Subcutaneous abdominal adipose tissue (tissue), 5 donors: ENCODE measurements around the gene PCBP3.

Source experiments
- H3K27ac ChIP-seq: one replicate; pipeline ENCODE4 v1.7.0; 2013; ENCODE audit warnings: low read depth, mild to moderate bottlenecking, inconsistent platforms, low read length, moderate library complexity
- H3K27me3 ChIP-seq, 5 donors: one replicate each; pipeline ENCODE4 v1.7.0; 2013; ENCODE audit warnings: low read length in 5 of 5, inconsistent platforms in 1 of 5; ENCODE audit not compliant: control insufficient read depth in 5 of 5, insufficient read depth in 4 of 5
- H3K36me3 ChIP-seq, 5 donors: one replicate each; pipeline ENCODE4 v1.7.0; 2013; ENCODE audit warnings: low read length in 5 of 5; ENCODE audit not compliant: control insufficient read depth in 5 of 5, insufficient read depth in 5 of 5
- H3K4me1 ChIP-seq, 5 donors: one replicate each; pipeline ENCODE4 v1.7.0; 2013; ENCODE audit warnings: low read length in 5 of 5, mild to moderate bottlenecking in 3 of 5, moderate library complexity in 1 of 5; ENCODE audit not compliant: control insufficient read depth in 5 of 5, insufficient read depth in 5 of 5
- H3K4me3 ChIP-seq, 5 donors: one replicate each; pipeline ENCODE4 v1.7.0; 2013; ENCODE audit warnings: low read length in 5 of 5, low read depth in 1 of 5
- H3K9ac ChIP-seq, 5 donors: one replicate each; pipeline ENCODE4 v1.7.0; 2013; ENCODE audit warnings: low read length in 5 of 5, mild to moderate bottlenecking in 4 of 5, moderate library complexity in 3 of 5
- H3K9me3 ChIP-seq, 5 donors: one replicate each; pipeline ENCODE4 v1.7.0; 2013; ENCODE audit warnings: low read length in 5 of 5; ENCODE audit not compliant: control insufficient read depth in 5 of 5
- donor health status: healthy.
- donor health status: healthy.
- donor health status: healthy.
- donor health status: healthy.
- donor health status: healthy.

PCBP3 gene

GRCh38 chr21:45836268-45836655 lies 192.7 kb downstream of the PCBP3 start:
- Histone ChIP-seq H3K9ac (no peak overlapping the region), H3K4me1 (peaks cover 0 to 27% (median 20%) of the 10 kb centered on the region in 5 donors), H3K27ac (no peak overlapping the region)

GRCh38 chr21:45836694-45837670 lies 193.5 kb downstream of the PCBP3 start:
- Histone ChIP-seq H3K36me3 (no peaks in the 10 kb centered on the region), H3K27me3 (no peaks in the 10 kb centered on the region), H3K4me1 (peaks cover 0 to 20% (median 13%) of the 10 kb centered on the region in 5 donors), H3K27ac (no peak overlapping the region), H3K9ac (no peak overlapping the region), H3K4me3 (no peak overlapping the region), H3K9me3 (peaks cover 3 to 16% (median 13%) of the 10 kb centered on the region in 5 donors)

More at GRCh38 chr21:45836268-45836655, 192.7 kb downstream of the PCBP3 start:
- Histone ChIP-seq H3K4me3 (no peak overlapping the region), H3K36me3 (no peaks in the 10 kb centered on the region), H3K27me3 (no peaks in the 10 kb centered on the region), H3K9me3 (peaks cover 3 to 10% (median 7%) of the 10 kb centered on the region in 5 donors)

- no peak overlapping the region for H3K27ac ChIP-seq
- H3K4me3 ChIP-seq: no peak overlapping the region
- H3K9me3 ChIP-seq: peaks cover 3 to 17% (median 14%) of the 10 kb centered on the region in 5 donors
- no peaks in the 10 kb centered on the region for H3K36me3 ChIP-seq
- H3K27me3 ChIP-seq: no peaks in the 10 kb centered on the region
- H3K9ac ChIP-seq: no peak overlapping the region
- peaks cover 0 to 13% (median 5%) of the 10 kb centered on the region in 5 donors for H3K4me1 ChIP-seq
Observed at GRCh38 chr21:45837936-45838335, 194.4 kb downstream of the PCBP3 start.

- Histone ChIP-seq H3K36me3 (no peaks in the 10 kb centered on the region), H3K9me3 (peaks cover 3 to 17% (median 14%) of the 10 kb centered on the region in 5 donors), H3K9ac (no peak overlapping the region), H3K27ac (no peak overlapping the region), H3K27me3 (no peaks in the 10 kb centered on the region), H3K4me3 (no peak overlapping the region), H3K4me1 (peaks cover 0 to 8% (median 0%) of the 10 kb centered on the region in 5 donors)
Observed at GRCh38 chr21:45838634-45839033, 195.1 kb downstream of the PCBP3 start.

GRCh38 chr21:45839274-45839673 lies 195.7 kb downstream of the PCBP3 start:
- no peak overlapping the region for H3K4me3 ChIP-seq
- H3K9me3 ChIP-seq: peaks cover 3 to 17% (median 14%) of the 10 kb centered on the region in 5 donors
- no peak overlapping the region for H3K9ac ChIP-seq
- H3K36me3 ChIP-seq: no peaks in the 10 kb centered on the region
- no peaks in the 10 kb centered on the region for H3K27me3 ChIP-seq
- H3K4me1 ChIP-seq: peaks cover 0 to 3% (median 0%) of the 10 kb centered on the region in 5 donors
- no peak overlapping the region for H3K27ac ChIP-seq

GRCh38 chr21:45841033-45841432 lies 197.5 kb downstream of the PCBP3 start:
- Histone ChIP-seq H3K9me3 (peaks cover 3 to 17% (median 14%) of the 10 kb centered on the region in 5 donors), H3K9ac (no peak overlapping the region)

GRCh38 chr21:45843426-45843825 lies 199.9 kb downstream of the PCBP3 start:
- Histone ChIP-seq H3K36me3 (no peaks in the 10 kb centered on the region), H3K9me3 (peaks cover 3 to 17% (median 14%) of the 10 kb centered on the region in 5 donors), H3K9ac (no peak overlapping the region), H3K4me3 (no peak overlapping the region), H3K27me3 (no peaks in the 10 kb centered on the region), H3K27ac (no peak overlapping the region), H3K4me1 (peaks cover 9 to 27% (median 15%) of the 10 kb centered on the region in 5 donors)

More at GRCh38 chr21:45841033-45841432, 197.5 kb downstream of the PCBP3 start:
- Histone ChIP-seq H3K4me3 (peak overlapping the region in 1 of 5 donors; percentile 12), H3K27me3 (no peaks in the 10 kb centered on the region), H3K36me3 (no peaks in the 10 kb centered on the region), H3K27ac (no peak overlapping the region), H3K4me1 (peaks cover 0 to 8% (median 2%) of the 10 kb centered on the region in 5 donors)

- Histone ChIP-seq H3K4me3 (no peak overlapping the region), H3K36me3 (no peaks in the 10 kb centered on the region), H3K4me1 (peaks cover 9 to 27% (median 15%) of the 10 kb centered on the region in 5 donors), H3K27me3 (no peaks in the 10 kb centered on the region), H3K9me3 (peaks cover 3 to 17% (median 14%) of the 10 kb centered on the region in 5 donors), H3K9ac (no peak overlapping the region), H3K27ac (no peak overlapping the region)
Observed at GRCh38 chr21:45844181-45844580, 200.7 kb downstream of the PCBP3 start.

GRCh38 chr21:45845063-45845769 lies 201.7 kb downstream of the PCBP3 start:
- Histone ChIP-seq H3K9me3 (peaks cover 3 to 17% (median 14%) of the 10 kb centered on the region in 5 donors), H3K4me1 (peaks cover 9 to 27% (median 15%) of the 10 kb centered on the region in 5 donors), H3K9ac (no peak overlapping the region), H3K27ac (no peak overlapping the region), H3K4me3 (no peak overlapping the region), H3K27me3 (no peaks in the 10 kb centered on the region), H3K36me3 (no peaks in the 10 kb centered on the region)

- Histone ChIP-seq H3K9me3 (peaks cover 3 to 13% (median 10%) of the 10 kb centered on the region in 5 donors), H3K27ac (no peak overlapping the region), H3K4me1 (peaks cover 9 to 27% (median 15%) of the 10 kb centered on the region in 5 donors), H3K4me3 (no peak overlapping the region), H3K36me3 (no peaks in the 10 kb centered on the region), H3K9ac (no peak overlapping the region), H3K27me3 (no peaks in the 10 kb centered on the region)
Observed at GRCh38 chr21:45845770-45846090, 202.2 kb downstream of the PCBP3 start.
